MCF 10A (cell line): Measurements from ENCODE around the gene SSX7. TPM values are rescaled to one million over a fixed set of nuclear protein-coding genes. Genes with fewer than 3 reads are reported as not detected.
"Not testable (repeated sequence)": the region's sequence is repeated elsewhere in the genome, so short reads cannot be mapped to it uniquely, and the experiment has no call there.

Experiments
- Bru-seq: library from RNA; stranded (reverse); fragments of 400-500 nt; gene quantifications from one replicate; lab custom pipeline; 2021; lab: Mats Ljungman, UMichigan
- BruChase-seq, 2 experiments: library from RNA; stranded (reverse); fragments of 400-500 nt; gene quantifications; one replicate each; lab custom pipeline; 2021; lab: Mats Ljungman, UMichigan
- BruUV-seq: library from RNA; stranded (reverse); fragments of 400-500 nt; replicated peaks from 2 replicates; lab custom pipeline; 2021; lab: Mats Ljungman, UMichigan
- CTCF ChIA-PET: fragments of 300-600 bp; sonication (Branson Sonifier 250); formaldehyde crosslinking; extraction: SDS; loops from one replicate; lab custom pipeline; 2021; ENCODE audit warnings: antibody characterized with exemption, inconsistent platforms; lab: Yijun Ruan, JAX
- POLR2A ChIA-PET: fragments of 300-600, 350-650 bp; sonication (Branson Sonifier 250); formaldehyde crosslinking; extraction: SDS; loops from one replicate; lab custom pipeline; 2020; ENCODE audit warnings: antibody characterized with exemption, inconsistent platforms; lab: Yijun Ruan, JAX
- DNase-seq: peaks from one replicate; pipeline ENCODE4 v3.0.0-alpha.2; 2018; ENCODE audit not compliant: unreplicated experiment
- H3K27ac Mint-ChIP-seq: one replicate; pipeline ENCODE4 v1.8.0; 2022; ENCODE audit warnings: mild to moderate bottlenecking, low read depth, mixed read lengths; ENCODE audit not compliant: unreplicated experiment
- H3K27me3 Mint-ChIP-seq: one replicate; pipeline ENCODE4 v1.8.0; 2022; ENCODE audit warnings: mixed read lengths; ENCODE audit not compliant: insufficient read depth, unreplicated experiment
- H3K36me3 Mint-ChIP-seq: one replicate; pipeline ENCODE4 v1.8.0; 2022; ENCODE audit warnings: mild to moderate bottlenecking, moderate library complexity, mixed read lengths; ENCODE audit not compliant: insufficient read depth, unreplicated experiment
- H3K4me1 Mint-ChIP-seq: one replicate; pipeline ENCODE4 v1.8.0; 2022; ENCODE audit warnings: mixed read lengths; ENCODE audit not compliant: insufficient read depth, unreplicated experiment
- H3K4me3 Mint-ChIP-seq: one replicate; pipeline ENCODE4 v1.8.0; 2022; ENCODE audit warnings: mild to moderate bottlenecking, moderate library complexity, mixed read lengths; ENCODE audit not compliant: unreplicated experiment
- H3K9me3 Mint-ChIP-seq: one replicate; pipeline ENCODE4 v1.8.0; 2022; ENCODE audit warnings: mixed read lengths; ENCODE audit not compliant: unreplicated experiment
- intact Hi-C: fragments of 100-400 bp; cut with micrococcal nuclease; formaldehyde crosslinking; loops from 2 replicates; pipeline ENCODE4 v1.14.1; 2022
- long read RNA-seq: library from polyadenylated mRNA; stranded (forward); transcript quantifications from one replicate; pipeline ENCODE4 v2.0.0, GENCODE V29; 2022
- total RNA-seq: library from RNA; stranded (reverse); gene quantifications from 2 replicates; pipeline ENCODE4 v1.2.3, GENCODE V29; 2022

The SSX7 gene
- total RNA-seq (not detected in 2 replicates), Bru-seq, nascent RNA (not detected), BruChase-seq, experiment 1, labeled RNA remaining after a 6-hour chase (not detected), BruChase-seq, experiment 2, labeled RNA remaining after a 2-hour chase (not detected)
- long read RNA-seq, result 0 reads

GRCh38 chrX:52654800-52655199 lies at the start of gene SSX7:
TSS of gene SSX7 (minus strand) at chrX:52654900. CDS start at chrX:52653472, 1,428 bp downstream.
- H3K27me3 Mint-ChIP-seq, result peaks cover 65% of the 10 kb centered on the region
- H3K4me1 Mint-ChIP-seq, intact Hi-C loops, DNase-seq, H3K4me3 Mint-ChIP-seq, CTCF ChIA-PET, BruUV-seq, H3K36me3 Mint-ChIP-seq, H3K9me3 Mint-ChIP-seq, POLR2A ChIA-PET, H3K27ac Mint-ChIP-seq: not testable (repeated sequence)

- H3K27ac Mint-ChIP-seq, H3K4me1 Mint-ChIP-seq, intact Hi-C loops, DNase-seq, CTCF ChIA-PET, H3K27me3 Mint-ChIP-seq, POLR2A ChIA-PET, BruUV-seq, H3K4me3 Mint-ChIP-seq, H3K36me3 Mint-ChIP-seq, H3K9me3 Mint-ChIP-seq: not testable (repeated sequence)
Measured at GRCh38 chrX:52692034-52692433, 37.3 kb upstream of the SSX7 start.

GRCh38 chrX:52662218-52662617 lies 7.5 kb upstream of the SSX7 start:
- CTCF ChIA-PET, H3K4me1 Mint-ChIP-seq, intact Hi-C loops, H3K27ac Mint-ChIP-seq, H3K9me3 Mint-ChIP-seq, DNase-seq, H3K36me3 Mint-ChIP-seq, BruUV-seq, H3K4me3 Mint-ChIP-seq: not testable (repeated sequence)
- peaks cover 68% of the 10 kb centered on the region for H3K27me3 Mint-ChIP-seq
- POLR2A ChIA-PET, result interaction anchor here (0.6 kb wide), 1 partner anchor 493 kb away, joined by 3 read pairs; no protein-coding TSS in a partner anchor

GRCh38 chrX:52655475-52655874 lies 775 bp upstream of the SSX7 start:
- POLR2A ChIA-PET, CTCF ChIA-PET, BruUV-seq, H3K4me3 Mint-ChIP-seq, H3K27ac Mint-ChIP-seq, H3K4me1 Mint-ChIP-seq, H3K36me3 Mint-ChIP-seq, DNase-seq, intact Hi-C loops, H3K9me3 Mint-ChIP-seq: not testable (repeated sequence)
- H3K27me3 Mint-ChIP-seq, result peaks cover 65% of the 10 kb centered on the region

GRCh38 chrX:52650676-52651075 lies 4.0 kb downstream of the SSX7 start:
- DNase-seq, H3K4me3 Mint-ChIP-seq, CTCF ChIA-PET, H3K9me3 Mint-ChIP-seq, H3K27ac Mint-ChIP-seq, POLR2A ChIA-PET, H3K4me1 Mint-ChIP-seq, H3K36me3 Mint-ChIP-seq, BruUV-seq, intact Hi-C loops: not testable (repeated sequence)
- peaks cover 88% of the 10 kb centered on the region for H3K27me3 Mint-ChIP-seq

- DNase-seq, intact Hi-C loops, CTCF ChIA-PET, H3K36me3 Mint-ChIP-seq, BruUV-seq, H3K4me3 Mint-ChIP-seq, H3K4me1 Mint-ChIP-seq, POLR2A ChIA-PET, H3K9me3 Mint-ChIP-seq, H3K27ac Mint-ChIP-seq: not testable (repeated sequence)
- H3K27me3 Mint-ChIP-seq, result peaks cover 76% of the 10 kb centered on the region
Measured at GRCh38 chrX:52648956-52649355, 5.7 kb downstream of the SSX7 start.

GRCh38 chrX:52628483-52628882 lies 26.2 kb downstream of the SSX7 start:
- CTCF ChIA-PET, H3K4me1 Mint-ChIP-seq, H3K4me3 Mint-ChIP-seq, H3K36me3 Mint-ChIP-seq, H3K9me3 Mint-ChIP-seq, H3K27ac Mint-ChIP-seq, POLR2A ChIA-PET, DNase-seq, intact Hi-C loops, BruUV-seq: not testable (repeated sequence)
- peaks cover 66% of the 10 kb centered on the region for H3K27me3 Mint-ChIP-seq

GRCh38 chrX:52620661-52621060 lies 34.0 kb downstream of the SSX7 start:
- BruUV-seq, DNase-seq, H3K4me1 Mint-ChIP-seq, intact Hi-C loops, H3K4me3 Mint-ChIP-seq, H3K9me3 Mint-ChIP-seq, H3K27ac Mint-ChIP-seq, H3K36me3 Mint-ChIP-seq, POLR2A ChIA-PET, CTCF ChIA-PET: not testable (repeated sequence)
- H3K27me3 Mint-ChIP-seq, result peaks cover 64% of the 10 kb centered on the region
